HepG2 (cell line): ENCODE measurements around the gene TNRC18. TPM values are rescaled to one million over a fixed set of nuclear protein-coding genes. Genes with fewer than 3 reads are reported as not detected.
A peak's percentile ranks its signal among the peaks of the same experiment; 100 is the strongest.

Source experiments
- ATAC-seq: fragments of 200-7000 bp; cut with Tn5 transposase; 3 replicates; pipeline ENCODE4 v1.9.1; 2020; ENCODE audit warnings: mild to moderate bottlenecking, moderate library complexity
- BruUV-seq: library from RNA; stranded (reverse); fragments of 400-500 nt; replicated peaks from 2 replicates; lab custom pipeline; 2021; lab: Mats Ljungman, UMichigan
- CTCF ChIA-PET: fragments of 300-600 bp; formaldehyde crosslinking; extraction: SDS; loops from one replicate; lab custom pipeline; 2021; ENCODE audit warnings: low total read pairs, inconsistent platforms, low intra/inter-chr PET ratio; lab: Yijun Ruan, JAX
- POLR2A ChIA-PET: fragments of 350-600 bp; sonication (Branson Sonifier 250); formaldehyde crosslinking; loops from one replicate; lab custom pipeline; 2020; ENCODE audit warnings: antibody characterized with exemption, inconsistent platforms; lab: Yijun Ruan, JAX
- DNase-seq: peaks from one replicate; pipeline ENCODE4 v3.0.0-alpha.2; 2015; ENCODE audit warnings: low spot score
- FAIRE-seq: peaks from 3 replicates; lab custom pipeline; 2011; peaks lifted over from hg19 to GRCh38; lab: Jason Lieb, UNC
- H2AFZ ChIP-seq: one replicate; pipeline ENCODE4 v1.6.1; 2011; ENCODE audit warnings: low read length, inconsistent platforms
- H3K27ac ChIP-seq: fragments of 300-600 bp; 3 replicates; pipeline ENCODE4 v1.8.0; 2011; ENCODE audit warnings: mixed run types, mild to moderate bottlenecking, mixed read lengths, low read length, inconsistent platforms; ENCODE audit not compliant: insufficient read depth; ENCODE audit errors: extremely low read length
- H3K27me3 ChIP-seq, 2 experiments: fragments of 200-600 bp in 1 of 2; 2 replicates in 1 of 2; 3 replicates in 1 of 2; pipeline versions ENCODE4 v1.6.0 to v1.8.0; 2011; ENCODE audit warnings: low read length in 2 of 2, mild to moderate bottlenecking in 2 of 2, moderate library complexity in 2 of 2, inconsistent platforms in 1 of 2; ENCODE audit not compliant: insufficient read depth in 2 of 2, control insufficient read depth in 1 of 2
- H3K36me3 ChIP-seq, 2 experiments: fragments of 200-600 bp in 1 of 2; replicated peaks in 1 of 2; 2 replicates in 1 of 2; 3 replicates in 1 of 2; pipeline versions ENCODE4 v1.5.1 to v1.8.0; 2011; ENCODE audit warnings: low read length in 2 of 2, inconsistent platforms in 1 of 2; ENCODE audit not compliant: insufficient read depth in 2 of 2, control insufficient read depth in 1 of 2
- H3K4me1 ChIP-seq: 2 replicates; pipeline ENCODE4 v1.5.1; 2012; ENCODE audit warnings: low read length, inconsistent platforms; ENCODE audit not compliant: insufficient read depth
- H3K4me2 ChIP-seq: 2 replicates; pipeline ENCODE4 v1.6.0; 2011; ENCODE audit warnings: low read depth, low read length, inconsistent platforms
- H3K4me3 ChIP-seq, 3 experiments: fragments of 200-600 bp in 1 of 3; sonication (generic), shearing (Covaris generic) in 1 of 3; replicated peaks in 1 of 3; 2 replicates each; pipeline ENCODE4 v1.5.1; 2011 to 2016; ENCODE audit warnings: low read length in 3 of 3, inconsistent platforms in 2 of 3, low read depth in 2 of 3, mild to moderate bottlenecking in 2 of 3, control low read depth in 1 of 3, mixed read lengths in 1 of 3; ENCODE audit not compliant: insufficient read depth in 1 of 3
- H3K79me2 ChIP-seq: one replicate; pipeline ENCODE4 v1.6.1; 2011; ENCODE audit warnings: low read length, inconsistent platforms; ENCODE audit not compliant: insufficient read depth
- H3K9ac ChIP-seq: 2 replicates; pipeline ENCODE4 v1.6.0; 2011; ENCODE audit warnings: mild to moderate bottlenecking, low read depth, low read length, inconsistent platforms; ENCODE audit not compliant: insufficient read depth
- H3K9me3 ChIP-seq: 2 replicates; pipeline ENCODE4 v1.5.1; 2012; ENCODE audit warnings: mild to moderate bottlenecking, low read length
- H4K20me1 ChIP-seq: 2 replicates; pipeline ENCODE4 v1.6.0; 2011; ENCODE audit warnings: inconsistent platforms, mild to moderate bottlenecking, low read length, moderate library complexity; ENCODE audit not compliant: insufficient read depth
- AGO2 ChIP-seq: fragments of 200-400 bp; formaldehyde crosslinking; optimal IDR thresholded peaks from 2 replicates; pipeline ENCODE3; 2017; ENCODE audit warnings: mild to moderate bottlenecking, low read depth, low read length, moderate library complexity
- CSRNP2 ChIP-seq: sonication (generic); formaldehyde crosslinking; conservative IDR thresholded peaks from 2 replicates; pipeline ENCODE4 v1.8.0; 2022; ENCODE audit warnings: low read depth, missing genetic modification reagents
- EZH2 ChIP-seq: conservative IDR thresholded peaks from 2 replicates; pipeline ENCODE4 v1.6.1; 2012; ENCODE audit warnings: mild to moderate bottlenecking, low read depth, low read length, moderate library complexity
- HNRNPL ChIP-seq: fragments of 200-400 bp; formaldehyde crosslinking; IDR thresholded peaks from 2 replicates; pipeline ENCODE4 v1.6.1; 2017; ENCODE audit warnings: mild to moderate bottlenecking, low read depth, low read length
- ISX ChIP-seq: sonication (generic); formaldehyde crosslinking; conservative IDR thresholded peaks from 2 replicates; pipeline ENCODE4 v1.5.0; 2020; ENCODE audit warnings: missing genetic modification reagents
- MIER3 ChIP-seq: IDR thresholded peaks from 2 replicates; pipeline ENCODE4 v1.6.1; 2016; ENCODE audit warnings: missing compliant biosample characterization, borderline replicate concordance
- THRA ChIP-seq: sonication (generic); formaldehyde crosslinking; IDR thresholded peaks from 2 replicates; pipeline ENCODE4 v1.4.0; 2020; ENCODE audit warnings: missing genetic modification reagents, borderline replicate concordance
- ZNF629 ChIP-seq: sonication (generic); formaldehyde crosslinking; conservative IDR thresholded peaks from 2 replicates; pipeline ENCODE4 v1.5.0; 2020; ENCODE audit warnings: missing genetic modification reagents
- ZNF724P ChIP-seq: sonication (generic); formaldehyde crosslinking; IDR thresholded peaks from 2 replicates; pipeline ENCODE4 v1.8.0; 2022; ENCODE audit warnings: missing genetic modification reagents, borderline replicate concordance
- ZXDC ChIP-seq: sonication (generic); formaldehyde crosslinking; IDR thresholded peaks from 2 replicates; pipeline ENCODE4 v1.5.0; 2020; ENCODE audit warnings: mild to moderate bottlenecking, missing genetic modification reagents
- WGBS: methylation state at CpG from one replicate; pipeline ENCODE4 v1.1.6; 2017; ENCODE audit warnings: low lambda C conversion rate; 5-methylcytosine and 5-hydroxymethylcytosine counted together
- in situ Hi-C: cut with HindIII; loops from 2 replicates; pipeline ENCODE4 v1.10.0; 2017; ENCODE audit warnings: low pct_unique_long_range_greater_than_20kb; ENCODE audit not compliant: extremely low pct_ligation_motif_present
- intact Hi-C: fragments of 100-400 bp; cut with micrococcal nuclease; formaldehyde crosslinking; loops from one replicate; pipeline ENCODE4 v1.10.0; 2022; ENCODE audit not compliant: unreplicated experiment
- polyA plus RNA-seq, 8 experiments: library from polyadenylated mRNA; depleted of rRNA in 3 of 8; stranded (reverse) in 7 of 8; unstranded in 1 of 8; fragments of >200 nt; fragmentation: Illumina TruSeq in 4 of 8; extraction: Trizol in 4 of 8; gene quantifications; 2 replicates each; pipeline versions ENCODE4 v1.2.1 to v1.2.3, GENCODE V29; 2011 to 2016; ENCODE audit warnings: low read depth in 4 of 8, missing spikeins in 1 of 8, mixed read lengths in 1 of 8; ENCODE audit not compliant: insufficient read depth in 1 of 8
- total RNA-seq, 5 experiments: library from RNA; depleted of rRNA; stranded (reverse); fragments of >200 nt; fragmentation: Illumina TruSeq; extraction: Trizol; gene quantifications; 2 replicates each; pipeline ENCODE4 v1.2.3, GENCODE V29; 2016; ENCODE audit warnings: low read depth in 1 of 5

TNRC18 gene
- total and polyA plus RNA-seq, 2 of the 13 experiments (the other 11 are each of a cell fraction or from before 2014, with no cell fraction given): 11.7 to 17.4 TPM

- H3K79me2 ChIP-seq: no peaks in the 10 kb centered on the region
- TF ChIP-seq EZH2 (no peak), ZNF629 (peak; percentile 80), HNRNPL (0 out of 2 replicates have a peak, but pooled peaks have one; percentile 9), AGO2 (peak; percentile 77), ZNF724P (CRISPR knock-in tag) (no peak)
- TF ChIP-seq, all 625 proteins: peak for 3
- FAIRE-seq (no peak), ATAC-seq (peak; percentile 2; the same call in 1 of the 3 replicates), DNase-seq (no peak)
- Histone ChIP-seq H4K20me1 (no peaks in the 10 kb centered on the region), H3K4me1 (no peaks in the 10 kb centered on the region), H3K27ac (no peak overlapping the region), H3K4me3 (no peak overlapping the region), H2AFZ (no peak overlapping the region), H3K36me3 (peaks cover 0 to 2% of the 10 kb centered on the region in 2 experiments; a peak in 2 of 5 replicates), H3K9me3 (no peaks in the 10 kb centered on the region), H3K4me2 (no peak overlapping the region), H3K27me3 (no peaks in the 10 kb centered on the region), H3K9ac (no peak overlapping the region)
- ChIA-PET CTCF (no interaction called here), POLR2A (no interaction called here)
- intact Hi-C loops (no loop called here), in situ Hi-C loops (no loop called here)
- TSS peak; percentile 38 for BruUV-seq
- 92% methylated on average over 23 of the region's 35 CpGs for WGBS
Observed at GRCh38 chr7:5303591-5304505, 119.8 kb downstream of the TNRC18 start.

- WGBS: 92% methylated on average over 16 of the region's 18 CpGs
- Histone ChIP-seq H3K79me2 (no peaks in the 10 kb centered on the region), H3K27ac (no peak overlapping the region), H3K27me3 (no peaks in the 10 kb centered on the region), H4K20me1 (no peaks in the 10 kb centered on the region), H3K4me1 (no peaks in the 10 kb centered on the region), H3K9me3 (no peaks in the 10 kb centered on the region), H2AFZ (no peak overlapping the region), H3K9ac (no peak overlapping the region), H3K36me3 (peaks cover 0 to 2% of the 10 kb centered on the region in 2 experiments; a peak in 1 of 5 replicates), H3K4me3 (no peak overlapping the region), H3K4me2 (no peak overlapping the region)
- intact Hi-C loops: no loop called here
- ChIA-PET CTCF (no interaction called here), POLR2A (no interaction called here)
- in situ Hi-C loops: no loop called here
- no peak for FAIRE-seq
- no TSS peak for BruUV-seq
- peak; percentile 32 for ATAC-seq
- DNase-seq: no peak
- TF ChIP-seq MIER3 (CRISPR knock-in tag): no peak
- no peak for TF ChIP-seq THRA (CRISPR knock-in tag)
- TF ChIP-seq ISX: no peak
- no peak for TF ChIP-seq ZXDC
- TF ChIP-seq CSRNP2 (CRISPR knock-in tag): no peak
Observed at GRCh38 chr7:5303061-5303460, 120.6 kb downstream of the TNRC18 start.
